PC-9 (cell line): ENCODE results near the gene RBM4B.

Experiments used
- EZH2 ChIP-seq: fragments of 200-600 bp; sonication (generic); IDR thresholded peaks from 2 replicates; pipeline ENCODE4 v1.8.0; 2017; ENCODE audit warnings: antibody characterized with exemption, low read depth
- TF ChIP-seq, protein P1 (sequence below): fragments of 200-600 bp; sonication (generic); conservative IDR thresholded peaks from 2 replicates; pipeline ENCODE4 v1.6.1; 2017; ENCODE audit warnings: mixed run types, antibody characterized with exemption, mild to moderate bottlenecking, moderate library complexity

GRCh38 chr11:66670816-66671215 lies 6.9 kb downstream of the RBM4B start:
- TF ChIP-seq, protein P1, sequence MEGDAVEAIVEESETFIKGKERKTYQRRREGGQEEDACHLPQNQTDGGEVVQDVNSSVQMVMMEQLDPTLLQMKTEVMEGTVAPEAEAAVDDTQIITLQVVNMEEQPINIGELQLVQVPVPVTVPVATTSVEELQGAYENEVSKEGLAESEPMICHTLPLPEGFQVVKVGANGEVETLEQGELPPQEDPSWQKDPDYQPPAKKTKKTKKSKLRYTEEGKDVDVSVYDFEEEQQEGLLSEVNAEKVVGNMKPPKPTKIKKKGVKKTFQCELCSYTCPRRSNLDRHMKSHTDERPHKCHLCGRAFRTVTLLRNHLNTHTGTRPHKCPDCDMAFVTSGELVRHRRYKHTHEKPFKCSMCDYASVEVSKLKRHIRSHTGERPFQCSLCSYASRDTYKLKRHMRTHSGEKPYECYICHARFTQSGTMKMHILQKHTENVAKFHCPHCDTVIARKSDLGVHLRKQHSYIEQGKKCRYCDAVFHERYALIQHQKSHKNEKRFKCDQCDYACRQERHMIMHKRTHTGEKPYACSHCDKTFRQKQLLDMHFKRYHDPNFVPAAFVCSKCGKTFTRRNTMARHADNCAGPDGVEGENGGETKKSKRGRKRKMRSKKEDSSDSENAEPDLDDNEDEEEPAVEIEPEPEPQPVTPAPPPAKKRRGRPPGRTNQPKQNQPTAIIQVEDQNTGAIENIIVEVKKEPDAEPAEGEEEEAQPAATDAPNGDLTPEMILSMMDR: no peak
- no peak for TF ChIP-seq EZH2
